Astrocyte of the hippocampus (primary cell): ENCODE measurements around the gene ALDH5A1.

Experiments used
- DNase-seq: peaks from one replicate; pipeline ENCODE4 v3.0.0; 2011; ENCODE audit warnings: low read depth, low spot score

ALDH5A1 gene

DNA sequence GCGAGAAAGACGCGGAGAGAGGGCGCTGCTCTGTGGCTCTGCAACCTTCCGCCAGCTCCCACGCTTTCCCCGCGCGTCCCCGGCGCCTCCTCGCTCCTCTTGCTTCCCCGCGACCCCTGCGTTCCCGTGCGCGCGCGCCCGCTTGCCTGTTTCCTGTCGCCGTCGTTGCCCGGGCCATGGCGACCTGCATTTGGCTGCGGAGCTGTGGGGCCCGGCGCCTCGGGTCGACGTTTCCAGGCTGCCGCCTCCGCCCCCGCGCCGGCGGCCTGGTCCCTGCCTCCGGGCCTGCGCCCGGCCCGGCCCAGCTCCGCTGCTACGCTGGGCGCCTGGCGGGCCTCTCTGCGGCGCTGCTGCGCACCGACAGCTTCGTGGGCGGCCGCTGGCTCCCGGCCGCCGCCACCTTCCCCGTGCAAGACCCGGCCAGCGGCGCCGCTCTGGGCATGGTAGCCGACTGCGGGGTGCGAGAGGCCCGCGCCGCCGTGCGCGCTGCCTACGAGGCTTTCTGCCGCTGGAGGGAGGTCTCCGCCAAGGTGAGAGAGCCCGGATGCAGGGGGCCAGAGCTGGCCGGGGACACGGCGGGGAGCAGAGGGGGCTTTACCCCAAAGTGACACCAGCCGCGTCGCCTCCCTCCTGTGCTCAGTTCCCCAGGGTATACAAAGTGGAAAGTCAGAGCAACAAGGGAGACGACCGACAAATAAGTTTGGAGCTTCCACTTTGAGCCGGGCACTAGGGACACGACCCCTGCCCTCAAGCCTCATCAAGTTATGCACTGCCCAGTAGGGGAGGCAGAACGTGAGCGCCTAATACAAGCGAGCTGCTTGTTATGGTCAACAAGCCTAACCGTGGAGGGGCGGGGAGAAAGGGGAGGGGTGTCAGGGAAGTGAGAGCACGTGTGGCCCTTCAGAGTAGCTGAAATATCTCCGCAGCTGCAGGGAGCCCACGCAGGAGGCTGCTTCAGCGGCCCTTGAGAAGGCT is at the start of gene ALDH5A1:
ALDH5A1 (plus strand) TSS at position 149 of the 975 bp plus-strand sequence; CDS start at position 177, 28 bp downstream.
- peak; percentile 87 for DNase-seq

DNA sequence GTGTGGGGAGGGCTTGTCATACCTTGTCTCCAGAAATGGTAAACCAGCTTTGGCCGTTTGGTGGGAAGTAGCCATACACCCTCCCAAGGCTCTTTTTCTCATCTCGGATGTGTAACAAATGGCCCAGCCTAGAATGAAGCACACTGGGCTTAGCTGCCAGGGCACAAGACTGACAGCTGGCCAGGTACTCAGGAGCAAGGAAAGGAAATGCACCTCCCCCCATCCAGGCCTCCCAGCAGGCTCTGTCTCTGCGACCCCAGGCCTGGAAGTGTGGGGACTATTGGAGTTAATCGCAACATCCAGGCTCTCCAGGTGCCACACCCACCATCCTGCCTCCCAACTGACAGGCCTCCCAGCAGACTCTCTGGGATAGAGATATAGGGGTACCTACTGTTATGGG is 49.1 kb upstream of the ALDH5A1 start:
- DNase-seq, result no peak

DNA sequence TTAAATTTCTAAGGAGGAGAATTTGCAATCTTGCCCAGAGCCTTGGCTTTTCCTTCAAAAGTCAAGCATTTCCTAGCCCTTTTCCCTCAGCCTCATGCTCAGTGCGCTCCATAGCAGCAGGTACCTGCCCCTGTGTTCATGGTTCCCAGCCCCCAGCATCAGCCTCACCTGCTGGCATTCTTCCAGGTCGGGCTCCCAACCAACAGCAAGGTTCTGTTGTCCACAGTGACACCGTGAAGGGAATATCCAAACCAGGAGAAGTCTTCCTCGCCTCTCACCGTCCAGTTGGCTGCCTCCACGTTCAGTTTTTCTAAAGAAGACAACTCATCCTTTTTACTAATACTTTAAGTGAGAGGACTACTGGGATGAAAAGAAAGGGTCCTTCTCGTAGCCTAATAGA is 48.1 kb upstream of the ALDH5A1 start:
- DNase-seq, result no peak

DNA sequence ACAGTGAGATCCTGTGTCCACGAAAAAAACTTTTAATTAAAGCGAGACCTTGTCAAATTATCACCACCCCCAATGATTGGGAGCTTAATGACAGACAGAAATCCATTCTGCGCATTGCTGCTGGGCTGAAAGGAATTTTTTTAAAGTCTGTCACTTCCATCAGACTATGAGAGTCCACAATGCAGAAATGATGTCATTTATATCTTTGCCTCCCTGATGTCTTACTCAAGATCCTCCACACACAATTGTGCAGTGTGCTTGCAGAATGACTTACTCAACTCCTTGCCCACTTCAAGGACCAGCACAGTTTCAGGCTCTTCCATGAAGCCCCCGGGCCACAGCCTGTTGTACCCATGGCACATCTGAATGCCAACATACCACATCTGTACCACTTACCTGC is 46.4 kb upstream of the ALDH5A1 start:
- DNase-seq, result no peak

DNA sequence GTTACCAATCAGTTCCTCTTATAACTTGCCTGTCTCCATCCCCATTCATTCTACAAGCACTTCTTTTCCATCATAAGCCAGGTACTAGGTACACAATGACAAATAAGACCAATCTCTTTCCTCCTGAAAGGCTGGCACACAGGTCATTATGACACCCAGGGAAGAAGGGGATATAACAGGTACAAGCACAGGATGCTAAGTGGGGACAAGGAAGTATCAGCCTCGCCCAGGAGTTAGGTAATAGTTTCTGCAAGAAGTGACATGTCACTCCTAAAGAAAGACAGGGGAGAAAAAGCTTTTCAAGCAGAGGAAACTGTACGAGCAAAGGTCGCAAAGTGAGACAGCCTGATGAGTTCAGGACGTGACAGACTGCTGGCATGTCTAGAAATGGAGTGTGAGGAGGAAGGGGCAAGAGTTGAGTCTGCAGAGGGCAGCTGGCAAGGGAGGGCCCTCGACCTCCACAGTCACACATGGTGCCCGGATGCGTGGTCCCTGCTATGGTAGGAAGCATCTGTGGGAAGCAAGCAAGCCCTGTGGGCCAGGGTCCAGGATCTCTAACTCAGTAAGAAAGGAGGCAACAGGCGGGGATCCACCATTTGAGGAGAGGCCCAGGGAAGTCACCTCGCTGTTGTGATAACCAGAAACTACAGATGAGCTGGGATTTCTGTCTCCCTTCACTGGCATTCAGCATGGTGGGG is 45.8 kb upstream of the ALDH5A1 start:
- no peak for DNase-seq

DNA sequence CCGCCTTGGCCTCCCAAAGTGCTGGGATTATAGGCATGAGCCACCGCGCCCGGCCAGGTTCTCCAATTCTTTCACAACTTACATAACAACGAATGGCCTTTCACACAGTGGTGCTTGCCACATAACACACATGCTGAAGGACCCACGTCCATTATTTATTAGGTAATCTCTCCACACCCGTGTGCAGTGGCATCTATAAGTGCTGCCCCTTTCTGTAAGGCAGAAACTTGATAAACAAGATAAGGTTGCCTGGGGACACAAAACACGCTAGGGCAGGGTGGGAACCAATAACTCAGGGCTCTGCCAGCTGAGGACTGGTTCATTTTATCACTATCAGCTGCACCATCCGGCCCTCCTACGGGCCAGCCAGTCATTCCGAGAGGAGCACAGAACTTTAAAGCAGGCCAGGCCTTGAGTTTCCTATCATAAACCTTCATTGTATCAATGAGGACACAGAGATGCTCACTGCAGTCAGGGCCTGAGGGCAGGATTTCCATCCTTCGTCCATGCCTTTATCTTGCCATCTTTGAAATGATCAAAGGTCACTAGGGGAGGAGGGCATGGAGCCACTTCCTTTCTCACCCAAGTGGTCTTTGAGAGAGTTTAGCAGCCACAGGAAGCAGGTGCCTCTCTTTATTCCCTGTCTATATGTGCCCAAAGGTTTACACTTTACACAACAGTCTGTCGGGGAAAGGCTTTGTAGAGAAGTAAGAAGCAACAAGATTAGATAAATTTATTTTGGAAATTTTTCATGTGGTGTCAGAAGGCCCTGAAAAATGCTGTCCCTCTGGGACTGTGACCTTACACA is 43.0 kb upstream of the ALDH5A1 start:
- no peak for DNase-seq

DNA sequence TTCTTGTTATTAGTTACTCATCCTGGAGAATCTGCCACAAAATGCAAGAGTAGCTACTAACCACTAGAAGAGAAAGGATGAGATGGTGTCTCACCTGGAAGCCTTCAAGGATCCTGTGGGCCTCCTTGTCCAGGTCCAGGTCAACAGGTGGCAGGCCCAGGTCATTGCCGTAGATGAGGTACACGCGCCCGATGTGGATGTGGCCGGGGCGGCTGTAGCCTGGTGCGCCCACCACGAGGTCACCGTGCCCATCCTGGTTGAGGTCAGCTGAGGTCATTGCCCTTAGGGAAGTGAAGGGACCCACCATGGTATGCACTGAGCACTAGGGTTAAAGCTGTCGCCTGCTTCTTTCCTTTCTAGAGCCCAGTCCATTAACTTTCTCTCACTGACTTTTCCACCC is 40.8 kb upstream of the ALDH5A1 start:
- DNase-seq, result no peak

DNA sequence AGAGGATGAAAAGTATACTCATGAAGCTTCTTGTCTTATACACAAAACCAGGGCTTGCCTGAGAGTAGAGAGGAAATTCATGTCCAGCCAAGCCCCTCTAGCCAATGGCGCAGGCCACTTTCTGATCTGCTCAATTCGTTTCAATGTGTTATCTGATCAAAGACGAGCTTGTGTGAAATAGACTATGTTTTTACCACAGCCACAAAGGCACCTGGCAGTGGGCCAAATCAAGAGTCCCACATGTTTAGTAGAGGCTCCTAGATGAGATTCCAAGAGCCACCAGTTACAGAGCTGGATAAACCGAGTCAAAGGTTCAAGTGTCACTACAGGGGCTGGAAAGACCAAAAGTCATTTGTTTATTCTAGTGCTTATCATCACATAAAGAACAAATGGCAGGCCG is 40.3 kb upstream of the ALDH5A1 start:
- no peak for DNase-seq

DNA sequence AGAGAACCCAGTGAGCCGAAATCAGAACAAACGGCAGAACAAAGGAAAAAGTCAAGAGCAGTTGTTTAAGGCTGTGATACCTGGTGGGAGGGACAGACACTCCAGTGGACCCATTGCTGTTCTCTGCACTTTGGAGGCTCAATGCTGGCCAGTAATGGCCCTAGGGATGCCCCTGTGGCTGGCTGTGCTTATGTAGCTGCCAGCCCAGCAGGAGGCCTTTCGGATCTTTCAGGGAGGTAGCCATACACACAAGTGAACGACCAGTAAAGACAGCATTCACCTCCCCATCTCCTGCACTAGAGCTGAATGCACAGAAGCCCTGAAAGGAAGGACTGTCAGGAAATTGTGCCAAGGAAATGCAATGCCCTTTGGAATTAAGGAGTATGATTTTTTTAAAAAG is 39.7 kb upstream of the ALDH5A1 start:
- no peak for DNase-seq

DNA sequence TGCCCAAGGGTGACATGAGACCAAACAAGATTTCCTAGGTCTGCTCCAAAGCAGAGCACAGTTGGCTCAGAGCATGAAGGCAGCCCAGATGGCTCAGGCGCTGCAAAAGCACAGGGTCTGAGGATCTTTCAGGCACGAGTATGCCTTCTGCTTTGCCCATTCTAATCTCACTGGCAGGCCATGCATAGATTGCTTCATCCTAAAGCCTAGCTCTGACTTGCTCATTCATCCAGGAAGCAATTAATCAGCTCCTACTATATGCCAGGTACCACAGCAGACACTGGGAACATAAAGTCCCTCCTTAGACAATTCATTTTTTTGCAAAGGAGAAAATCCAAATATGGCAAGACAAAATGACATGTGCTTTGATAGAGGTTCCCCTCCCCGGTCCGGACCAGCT is 36.6 kb upstream of the ALDH5A1 start:
- no peak for DNase-seq

DNA sequence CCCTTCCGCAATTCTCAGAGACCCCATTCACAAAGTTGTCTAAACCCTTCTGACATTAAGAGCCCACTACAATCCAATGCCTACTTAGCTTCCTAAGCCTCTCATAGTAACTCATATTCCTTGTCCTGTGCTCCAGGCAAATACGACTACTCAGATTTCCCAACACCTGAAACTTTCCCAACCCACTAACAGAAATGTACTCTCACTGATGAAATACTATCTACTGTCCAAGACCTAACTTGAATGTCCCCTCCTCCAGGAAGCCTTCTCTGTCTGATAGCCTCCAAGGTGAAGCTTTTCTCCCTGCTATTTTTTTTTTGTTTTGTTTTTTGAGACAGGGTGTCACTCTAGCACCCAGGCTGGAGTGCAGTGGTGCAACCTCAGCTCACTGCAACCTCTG is 35.8 kb upstream of the ALDH5A1 start:
- DNase-seq, result no peak

DNA sequence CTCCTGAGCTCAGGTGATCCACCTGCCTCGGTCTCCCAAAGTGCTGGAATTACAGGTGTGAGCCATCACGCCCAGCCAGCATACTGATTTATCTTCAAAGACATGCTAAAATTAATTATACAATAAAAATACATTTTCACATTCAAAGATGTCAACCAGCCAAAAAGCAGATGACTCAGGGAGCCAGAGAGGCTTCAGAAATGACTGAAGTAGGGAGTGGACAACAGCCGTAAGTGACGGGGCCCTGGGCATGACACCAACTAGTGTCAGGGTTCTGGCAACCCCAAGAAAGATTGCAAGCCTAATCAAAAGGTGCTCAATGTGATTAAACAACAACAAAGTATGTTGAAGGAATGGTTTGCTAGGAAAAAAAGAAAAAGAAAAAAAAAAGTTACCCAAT is 33.8 kb upstream of the ALDH5A1 start:
- no peak for DNase-seq

DNA sequence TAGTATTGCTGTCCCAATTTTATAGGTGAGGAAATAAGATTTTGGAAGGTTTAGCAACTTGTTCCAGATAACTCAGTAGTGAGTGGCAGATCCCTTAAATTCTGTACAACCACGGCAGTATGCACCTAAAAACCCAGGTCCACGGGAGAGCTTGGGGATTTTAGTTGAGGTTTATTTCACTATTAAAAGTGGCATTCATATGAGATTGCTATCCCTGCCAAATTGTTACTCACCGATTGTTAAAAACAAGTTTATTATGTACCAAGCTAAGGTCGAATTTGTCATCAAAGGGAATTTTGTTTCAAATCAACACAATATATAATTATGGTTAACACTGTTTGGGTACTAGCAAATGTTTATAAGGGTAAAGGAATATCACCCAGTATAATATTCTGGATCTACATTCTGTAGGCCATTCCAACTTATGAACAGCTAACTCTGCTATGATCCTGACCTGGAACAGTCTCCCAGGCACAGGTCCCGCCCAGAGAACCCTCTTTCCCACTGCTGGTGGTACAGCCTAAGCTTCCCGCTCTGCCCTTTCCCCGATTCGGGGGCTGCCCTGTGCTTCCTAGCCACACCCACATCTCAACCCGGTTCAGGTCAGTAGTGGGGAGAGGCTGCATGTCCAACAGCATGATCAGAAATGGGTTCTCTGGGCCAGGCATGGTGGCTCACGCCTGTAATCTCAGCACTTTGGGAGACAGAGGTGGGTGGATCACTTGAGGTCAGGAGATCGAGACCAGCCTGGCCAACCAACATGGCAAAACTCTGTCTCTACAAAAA is 30.3 kb upstream of the ALDH5A1 start:
- DNase-seq, result no peak

DNA sequence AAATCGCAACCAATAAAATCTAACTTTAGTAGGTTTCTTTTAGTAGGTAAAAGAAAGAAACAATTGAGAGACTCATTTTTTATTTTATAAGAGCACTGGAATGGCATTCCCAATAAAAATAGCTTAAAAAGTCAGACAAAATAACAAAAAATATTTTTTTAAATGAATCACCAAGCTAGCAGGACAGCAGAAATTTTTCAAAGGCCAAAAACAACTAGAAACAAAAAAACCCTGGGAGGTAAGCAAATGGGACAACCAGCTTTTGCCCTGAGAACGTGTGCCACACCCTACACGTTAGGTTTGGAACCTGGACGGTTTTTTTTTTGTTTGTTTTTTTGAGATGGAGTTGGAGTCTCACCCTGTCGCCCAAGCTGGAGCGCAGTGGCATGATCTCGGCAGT is 25.0 kb upstream of the ALDH5A1 start:
- DNase-seq, result no peak

DNA sequence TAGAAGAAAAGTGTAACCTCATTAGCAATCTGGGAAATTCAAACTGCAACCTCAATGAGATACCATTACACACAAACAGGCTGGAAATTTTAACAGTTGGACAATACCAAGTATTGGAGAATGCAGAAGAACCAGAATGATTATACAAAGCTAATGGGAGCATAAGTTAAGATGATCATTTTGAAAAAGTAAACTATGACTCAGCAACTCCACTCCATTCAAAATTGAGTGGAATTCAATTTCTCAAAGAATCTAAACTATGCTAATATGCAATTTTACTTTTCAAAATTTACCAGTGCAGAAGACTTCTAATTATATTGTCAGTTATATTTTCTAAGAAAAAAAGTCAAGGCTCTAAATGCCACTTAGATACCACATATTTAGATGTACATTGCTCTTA is 22.6 kb upstream of the ALDH5A1 start:
- no peak for DNase-seq

DNA sequence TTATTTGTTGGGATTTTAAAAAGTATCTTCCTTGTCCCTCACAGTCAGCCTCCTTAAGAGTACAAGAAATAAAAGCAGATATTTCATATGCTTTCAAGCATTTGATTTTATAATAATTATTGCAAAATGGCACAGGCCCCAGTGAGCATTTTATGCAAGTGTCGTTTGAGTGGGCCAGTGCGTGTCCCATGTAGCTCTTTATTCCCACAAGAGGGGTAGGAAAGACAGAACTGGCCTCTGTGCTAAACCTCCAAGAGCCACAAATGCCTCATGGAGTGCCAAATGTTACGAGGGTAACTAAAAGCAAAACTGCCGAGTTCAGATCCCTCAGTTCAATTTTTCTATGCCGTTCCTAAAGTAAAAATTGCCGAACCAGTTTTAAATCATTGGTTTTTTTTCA is 18.1 kb upstream of the ALDH5A1 start:
- no peak for DNase-seq

DNA sequence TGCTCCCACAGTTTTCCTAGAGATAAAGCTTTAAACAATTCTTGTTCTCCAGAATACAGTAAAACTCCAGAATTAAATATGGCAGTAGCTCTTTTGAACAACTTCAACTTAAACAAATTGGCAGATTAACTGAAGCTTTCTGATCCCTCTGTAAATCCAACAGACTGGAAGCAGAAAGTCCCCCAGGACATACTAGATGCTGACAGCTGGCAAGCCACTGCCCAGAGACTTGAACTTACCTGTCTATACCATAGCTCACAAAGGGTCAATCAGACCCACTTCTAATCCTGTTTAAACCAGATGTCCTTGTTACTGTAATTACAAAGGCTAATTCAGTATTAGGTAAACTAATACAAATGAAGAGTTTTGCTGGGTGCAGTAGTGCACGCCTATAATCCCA is 17.7 kb upstream of the ALDH5A1 start:
- no peak for DNase-seq

DNA sequence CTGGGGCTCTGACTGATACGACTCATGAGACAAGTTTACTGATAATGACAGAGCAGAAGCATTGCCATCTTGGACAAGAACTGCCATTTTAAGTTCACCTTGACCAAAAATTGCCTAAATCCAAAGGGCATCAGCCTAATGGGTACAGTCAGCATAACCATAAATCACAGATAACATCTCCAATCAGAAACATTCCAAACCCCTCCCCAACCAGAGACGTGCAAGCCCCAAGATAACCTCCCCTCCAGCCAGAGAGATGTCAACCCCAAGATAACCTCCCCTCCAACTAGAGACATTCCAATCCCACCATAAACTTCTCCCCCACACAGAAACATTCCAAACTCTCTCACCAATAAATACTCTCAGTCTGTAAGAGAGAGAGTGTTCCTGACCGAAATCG is 15.9 kb upstream of the ALDH5A1 start:
- DNase-seq, result no peak

DNA sequence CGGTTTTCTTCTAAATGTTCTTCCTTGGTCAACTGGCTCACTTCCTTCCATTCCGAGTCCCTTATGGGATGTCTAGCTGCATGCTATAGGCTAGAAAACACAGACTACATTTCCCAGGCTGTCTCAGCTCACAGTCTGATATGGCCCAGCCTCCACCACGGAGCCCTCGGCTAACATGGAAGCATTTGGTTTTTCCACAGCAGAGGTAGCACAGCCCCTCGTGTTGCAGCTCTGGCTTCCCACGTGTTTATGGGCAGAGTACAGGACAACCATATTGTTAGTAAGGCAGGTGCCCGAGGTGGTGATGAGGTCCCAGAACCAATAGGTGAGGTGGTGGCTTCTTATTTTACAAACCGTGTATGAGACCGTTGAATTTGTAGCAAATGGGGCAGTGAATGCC is 14.1 kb upstream of the ALDH5A1 start:
- DNase-seq, result no peak

DNA sequence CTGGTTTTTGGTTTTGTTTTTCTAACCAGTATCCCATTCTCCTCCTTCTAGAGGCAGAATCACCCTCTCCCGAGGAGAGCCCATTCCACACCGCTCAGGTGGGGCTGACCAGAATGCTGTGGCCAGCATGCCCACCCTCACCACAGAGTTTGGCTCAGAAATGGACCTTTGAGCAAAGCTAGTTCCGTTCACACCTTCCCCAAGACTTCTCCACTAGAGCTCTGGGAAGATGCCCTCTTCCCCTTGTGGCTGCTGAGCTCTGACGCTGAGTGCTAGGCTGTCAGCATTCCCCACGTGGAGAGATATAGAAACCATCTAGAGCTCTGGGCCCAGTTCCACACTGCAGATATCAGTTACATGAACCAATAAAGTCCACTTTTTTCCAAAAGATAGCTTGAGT is 13.3 kb upstream of the ALDH5A1 start:
- no peak for DNase-seq

DNA sequence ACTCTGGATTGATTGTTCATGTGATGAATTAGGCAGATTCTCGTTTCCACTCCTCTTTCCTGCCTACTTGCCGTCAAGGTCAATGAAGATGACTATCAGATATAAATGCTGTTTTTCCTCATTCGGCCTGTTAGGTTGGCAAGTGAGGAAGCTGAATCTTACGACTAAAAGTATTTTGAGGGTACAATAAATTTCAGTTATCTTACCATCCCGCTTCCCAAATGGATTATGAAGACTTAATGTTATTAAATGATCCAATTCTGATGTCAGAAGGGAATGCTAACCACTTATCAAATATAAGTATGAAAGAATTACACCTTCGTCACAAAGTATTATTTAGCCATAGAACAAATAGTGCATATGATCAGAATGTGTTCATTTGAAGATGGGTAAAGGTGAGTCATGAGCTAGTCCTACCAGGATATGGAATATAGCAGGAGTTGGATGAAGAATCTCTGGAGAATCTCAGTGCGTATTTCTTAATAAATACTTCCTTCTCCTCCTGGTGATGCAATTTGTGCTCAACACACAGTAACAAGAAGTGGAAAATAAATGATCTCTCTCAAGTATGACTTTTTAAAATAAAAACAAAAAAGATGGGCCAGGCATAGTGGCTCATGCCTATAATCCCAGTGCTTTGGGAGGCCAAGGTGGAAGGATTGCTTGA is 10.0 kb upstream of the ALDH5A1 start:
- DNase-seq, result no peak
